H9 (cell line): ENCODE data around the gene MYO7B. TPM values are rescaled to one million over a fixed set of nuclear protein-coding genes. Genes with fewer than 3 reads are reported as not detected.

Experiments used
- DNase-seq: peaks from one replicate; pipeline ENCODE4 v3.0.0-alpha.2; 2017
- H2AFZ ChIP-seq: one replicate; pipeline ENCODE4 v1.6.1; 2013; ENCODE audit warnings: mild to moderate bottlenecking, low read length, control low read depth, moderate library complexity
- H2AK5ac ChIP-seq: 2 replicates; pipeline ENCODE4 v1.6.1; 2013; ENCODE audit warnings: low read length, control low read depth, mixed read lengths; ENCODE audit not compliant: insufficient read length
- H2BK120ac ChIP-seq: one replicate; pipeline ENCODE4 v1.6.1; 2013; ENCODE audit warnings: low read depth, mild to moderate bottlenecking, low read length, control low read depth, inconsistent platforms; ENCODE audit not compliant: poor library complexity, severe bottlenecking
- H2BK12ac ChIP-seq: 2 replicates; pipeline ENCODE4 v1.6.1; 2013; ENCODE audit warnings: low read length, control low read depth, mixed read lengths, low read depth; ENCODE audit not compliant: insufficient read length
- H2BK15ac ChIP-seq: 2 replicates; pipeline ENCODE4 v1.6.1; 2013; ENCODE audit warnings: low read depth, low read length, control low read depth
- H2BK20ac ChIP-seq: one replicate; pipeline ENCODE4 v1.6.1; 2013; ENCODE audit warnings: low read depth, mild to moderate bottlenecking, low read length, control low read depth, inconsistent platforms; ENCODE audit not compliant: poor library complexity, severe bottlenecking
- H2BK5ac ChIP-seq: 2 replicates; pipeline ENCODE4 v1.6.1; 2013; ENCODE audit warnings: low read length, control low read depth, mixed read lengths; ENCODE audit not compliant: insufficient read length
- H3K14ac ChIP-seq: 2 replicates; pipeline ENCODE4 v1.6.1; 2013; ENCODE audit warnings: low read length, control low read depth; ENCODE audit not compliant: insufficient read depth
- H3K18ac ChIP-seq: 2 replicates; pipeline ENCODE4 v1.6.1; 2013; ENCODE audit warnings: low read depth, mild to moderate bottlenecking, mixed read lengths, low read length, control low read depth; ENCODE audit not compliant: insufficient read length
- H3K23ac ChIP-seq: 2 replicates; pipeline ENCODE4 v1.6.1; 2013; ENCODE audit warnings: low read length, control low read depth, mixed read lengths, low read depth; ENCODE audit not compliant: insufficient read length
- H3K23me2 ChIP-seq: 2 replicates; pipeline ENCODE4 v1.6.1; 2013; ENCODE audit warnings: low read depth, mild to moderate bottlenecking, mixed read lengths, low read length, control low read depth; ENCODE audit not compliant: insufficient read length, poor library complexity, severe bottlenecking
- H3K27ac ChIP-seq: 2 replicates; pipeline ENCODE4 v1.5.1; 2013; ENCODE audit warnings: low read length, control low read depth, mixed read lengths, low read depth; ENCODE audit not compliant: insufficient read length
- H3K27me3 ChIP-seq: 2 replicates; pipeline ENCODE4 v1.6.1; 2013; ENCODE audit warnings: low read length, control low read depth, inconsistent platforms; ENCODE audit not compliant: insufficient read depth
- H3K4ac ChIP-seq: 2 replicates; pipeline ENCODE4 v1.6.1; 2013; ENCODE audit warnings: low read depth, mild to moderate bottlenecking, control low read depth, inconsistent platforms, low read length, moderate library complexity
- H3K4me1 ChIP-seq: 2 replicates; pipeline ENCODE4 v1.6.1; 2013; ENCODE audit warnings: low read length, control low read depth, inconsistent platforms; ENCODE audit not compliant: insufficient read depth
- H3K4me2 ChIP-seq: 2 replicates; pipeline ENCODE4 v1.6.1; 2013; ENCODE audit warnings: low read length, control low read depth, mixed read lengths; ENCODE audit not compliant: insufficient read length, insufficient read depth
- H3K56ac ChIP-seq: 2 replicates; pipeline ENCODE4 v1.6.1; 2013; ENCODE audit warnings: low read depth, mild to moderate bottlenecking, mixed read lengths, low read length, control low read depth; ENCODE audit not compliant: insufficient read length
- H3K79me1 ChIP-seq: 2 replicates; pipeline ENCODE4 v1.6.1; 2013; ENCODE audit warnings: low read depth, mild to moderate bottlenecking, moderate library complexity, low read length, control low read depth, inconsistent platforms; ENCODE audit not compliant: insufficient read depth, poor library complexity, severe bottlenecking
- H3K79me2 ChIP-seq: 2 replicates; pipeline ENCODE4 v1.6.1; 2013; ENCODE audit warnings: low read length, control low read depth, inconsistent platforms; ENCODE audit not compliant: insufficient read depth
- H3K9ac ChIP-seq: 2 replicates; pipeline ENCODE4 v1.6.1; 2013; ENCODE audit warnings: low read length, control low read depth, mixed read lengths; ENCODE audit not compliant: insufficient read length; ENCODE audit errors: extremely low read depth
- H3K9me3 ChIP-seq: one replicate; pipeline ENCODE4 v1.6.1; 2013; ENCODE audit warnings: low read depth, low read length, inconsistent platforms; ENCODE audit not compliant: control insufficient read depth
- H3T11ph ChIP-seq: one replicate; pipeline ENCODE4 v1.6.1; 2013; ENCODE audit warnings: mild to moderate bottlenecking, low read length, control low read depth, inconsistent platforms
- H4K20me1 ChIP-seq: one replicate; pipeline ENCODE4 v1.6.1; 2013; ENCODE audit not compliant: control insufficient read depth, insufficient read length, insufficient read depth
- H4K5ac ChIP-seq: 2 replicates; pipeline ENCODE4 v1.6.1; 2013; ENCODE audit warnings: low read depth, mild to moderate bottlenecking, mixed read lengths, low read length, control low read depth; ENCODE audit not compliant: insufficient read length
- H4K8ac ChIP-seq: replicated peaks from 2 replicates; pipeline ENCODE4 v1.6.1; 2013; ENCODE audit warnings: low read length, control low read depth, mixed read lengths, low read depth; ENCODE audit not compliant: insufficient read length
- H4K91ac ChIP-seq: 2 replicates; pipeline ENCODE4 v1.6.1; 2013; ENCODE audit warnings: low read depth, mild to moderate bottlenecking, moderate library complexity, mixed read lengths, low read length, control low read depth; ENCODE audit not compliant: insufficient read length
- H3K27ac Mint-ChIP-seq, 3 experiments: 2 replicates in 2 of 3; 3 replicates in 1 of 3; pipeline ENCODE4 v1.8.0; 2020 to 2021; ENCODE audit warnings: mixed read lengths in 3 of 3, mild to moderate bottlenecking in 1 of 3, moderate library complexity in 1 of 3
- H3K27me3 Mint-ChIP-seq: 2 replicates; pipeline ENCODE4 v1.8.0; 2021; ENCODE audit warnings: low read depth, mild to moderate bottlenecking, moderate library complexity, mixed read lengths
- H3K36me3 Mint-ChIP-seq, 3 experiments: 2 replicates in 2 of 3; 3 replicates in 1 of 3; pipeline ENCODE4 v1.8.0; 2020 to 2021; ENCODE audit warnings: low read depth in 3 of 3, mixed read lengths in 3 of 3; ENCODE audit not compliant: insufficient read depth in 1 of 3
- H3K4me1 Mint-ChIP-seq, 2 experiments: 2 replicates each; pipeline ENCODE4 v1.8.0; 2020; ENCODE audit warnings: mixed read lengths in 2 of 2
- H3K4me3 Mint-ChIP-seq, 2 experiments: 2 replicates in 1 of 2; 3 replicates in 1 of 2; pipeline ENCODE4 v1.8.0; 2020 to 2021; ENCODE audit warnings: mild to moderate bottlenecking in 2 of 2, mixed read lengths in 2 of 2, moderate library complexity in 1 of 2
- H3K9me3 Mint-ChIP-seq, 2 experiments: 2 replicates in 1 of 2; 3 replicates in 1 of 2; pipeline ENCODE4 v1.8.0; 2020; ENCODE audit warnings: mild to moderate bottlenecking in 2 of 2, mixed read lengths in 2 of 2, moderate library complexity in 1 of 2
- CTCF ChIP-seq: fragments of 200-600 bp; sonication (generic); conservative IDR thresholded peaks from 3 replicates; pipeline ENCODE4 v1.8.0; 2021; ENCODE audit warnings: antibody characterized with exemption, mild to moderate bottlenecking
- WGBS: extraction: QIAGEN DNeasy Blood & Tissue Kit; methylation state at CpG from one replicate; pipeline ENCODE4 v1.1.7; 2013; ENCODE audit warnings: missing lambda C conversion rate, low lambda C conversion rate, mixed read lengths; ENCODE audit not compliant: insufficient read length; ENCODE audit errors: extremely low coverage; 5-methylcytosine and 5-hydroxymethylcytosine counted together
- total RNA-seq: library from RNA; stranded (reverse); gene quantifications from 2 replicates; pipeline ENCODE4 v1.2.1, GENCODE V29; 2021

Gene MYO7B
- total RNA-seq, 1 experiment from 2014 or later, result not detected

DNA sequence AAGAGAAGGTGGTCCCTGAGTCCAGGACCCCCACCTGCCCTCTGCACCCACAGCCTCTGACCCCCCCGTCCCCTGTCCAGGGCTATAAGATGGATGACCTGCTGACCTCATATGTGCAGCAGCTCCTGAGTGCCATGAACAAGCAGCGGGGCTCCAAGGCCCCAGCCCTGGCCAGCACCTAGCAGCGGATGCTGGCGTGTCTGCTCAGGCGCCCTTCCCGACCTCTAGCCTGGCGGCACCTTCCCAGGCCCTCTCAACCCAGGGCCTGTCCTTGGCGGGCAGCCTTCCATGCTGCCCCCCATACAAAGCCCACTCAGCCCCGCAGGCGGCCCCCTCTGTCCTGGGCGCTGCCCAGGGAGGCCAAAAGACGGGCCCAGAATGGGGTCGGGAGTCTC, 101.8 kb downstream of the MYO7B start:
- Histone ChIP-seq H3K23ac (no peak overlapping the region), H3K23me2 (no peaks in the 10 kb centered on the region), H2BK15ac (no peak overlapping the region), H3K14ac (no peak overlapping the region), H4K5ac (no peak overlapping the region), H2AK5ac (no peak overlapping the region), H3K27me3 (no peaks in the 10 kb centered on the region), H3K9me3 (no peaks in the 10 kb centered on the region), H3K9ac (no peak overlapping the region), H3K4me1 (no peaks in the 10 kb centered on the region; the same call in 1 of the 2 replicates), H4K8ac (no peak overlapping the region), H3K56ac (no peak overlapping the region), H3K27ac (no peak overlapping the region), H3K18ac (no peak overlapping the region), H2AFZ (no peak overlapping the region), H2BK20ac (no peak overlapping the region), H3K4me2 (no peak overlapping the region), H3K4ac (no peak overlapping the region), H2BK5ac (no peak overlapping the region), H3T11ph (no peak overlapping the region), H2BK120ac (no peak overlapping the region), H3K79me2 (no peaks in the 10 kb centered on the region), H4K20me1 (no peaks in the 10 kb centered on the region), H2BK12ac (no peak overlapping the region), H4K91ac (no peak overlapping the region), H3K79me1 (no peaks in the 10 kb centered on the region)
- H3K4me1 Mint-ChIP-seq, result peaks cover 8% of the 10 kb centered on the region in 2 experiments
- H3K9me3 Mint-ChIP-seq, result no peaks in the 10 kb centered on the region
- WGBS, result no CpG with 5 or more reads among the region's 13 CpGs
- H3K27me3 Mint-ChIP-seq, result no peaks in the 10 kb centered on the region
- H3K27ac Mint-ChIP-seq, result no peak overlapping the region
- TF ChIP-seq CTCF, result no peak
- H3K36me3 Mint-ChIP-seq, result no peaks in the 10 kb centered on the region
- no peak for DNase-seq
- H3K4me3 Mint-ChIP-seq, result no peak overlapping the region
